D721Med (cell line): ENCODE results near the gene PRICKLE3.

Experiments used
- DNase-seq: peaks from one replicate; pipeline ENCODE4 v3.0.0; 2011; ENCODE audit warnings: low spot score; ENCODE audit not compliant: insufficient read length
- FAIRE-seq: peaks from 2 replicates; lab custom pipeline; 2011; peaks lifted over from hg19 to GRCh38; lab: Jason Lieb, UNC
- CTCF ChIP-seq: IDR thresholded peaks from 2 replicates; pipeline ENCODE4 v1.5.1; 2012; ENCODE audit warnings: mild to moderate bottlenecking, control low read depth; ENCODE audit not compliant: insufficient read depth; ENCODE audit errors: missing control alignments

Gene PRICKLE3

GRCh38 chrX:49190821-49191573, 4.8 kb upstream of the PRICKLE3 start:
- no peak for TF ChIP-seq CTCF
- no peak for DNase-seq
- FAIRE-seq = no peak

GRCh38 chrX:49189606-49190005, 3.4 kb upstream of the PRICKLE3 start:
- no peak for TF ChIP-seq CTCF
- DNase-seq = no peak
- no peak for FAIRE-seq

GRCh38 chrX:49188468-49189076, 2.4 kb upstream of the PRICKLE3 start:
- DNase-seq = no peak
- TF ChIP-seq CTCF = no peak
- FAIRE-seq = no peak

- DNase-seq = no peak
- no peak for TF ChIP-seq CTCF
- no peak for FAIRE-seq
These were observed 1.4 kb upstream of the PRICKLE3 start for GRCh38 chrX:49187526-49187925.

GRCh38 chrX:49187028-49187394, 838 bp upstream of the PRICKLE3 start:
- no peak for TF ChIP-seq CTCF
- no peak for FAIRE-seq
- no peak for DNase-seq

- FAIRE-seq = no peak
- DNase-seq = no peak
- TF ChIP-seq CTCF = no peak
These were observed 1.6 kb downstream of the PRICKLE3 start for GRCh38 chrX:49184294-49185281.
